Activated CD4-positive, alpha-beta memory T cell treated with anti-CD3 and anti-CD28 coated beads for 36 hours (primary cell): ENCODE data around the gene CRB1. TPM values are rescaled to one million over a fixed set of nuclear protein-coding genes. Genes with fewer than 3 reads are reported as not detected.

Experiments used
- CTCF ChIA-PET: fragments of 350-600 bp; sonication (Branson Sonifier 250); formaldehyde crosslinking; loops from one replicate; lab custom pipeline; 2021; ENCODE audit warnings: antibody characterized with exemption, inconsistent platforms; lab: Charles Lee
- POLR2A ChIA-PET: fragments of 350-600 bp; sonication (Branson Sonifier 250); formaldehyde crosslinking; loops from one replicate; lab custom pipeline; 2021; ENCODE audit warnings: antibody characterized with exemption; lab: Charles Lee
- DNase-seq: peaks from one replicate; pipeline ENCODE4 v3.0.0-alpha.2; 2020
- H3K27ac Mint-ChIP-seq: one replicate; pipeline ENCODE4 v1.8.0; 2021; ENCODE audit warnings: mixed read lengths
- H3K27me3 Mint-ChIP-seq: one replicate; pipeline ENCODE4 v1.8.0; 2021; ENCODE audit warnings: mixed read lengths
- H3K36me3 Mint-ChIP-seq: one replicate; pipeline ENCODE4 v1.8.0; 2021; ENCODE audit warnings: mixed read lengths
- H3K4me1 Mint-ChIP-seq: one replicate; pipeline ENCODE4 v1.8.0; 2021; ENCODE audit warnings: low read depth, mixed read lengths
- H3K4me3 Mint-ChIP-seq: one replicate; pipeline ENCODE4 v1.8.0; 2021; ENCODE audit warnings: mild to moderate bottlenecking, mixed read lengths
- H3K9me3 Mint-ChIP-seq: one replicate; pipeline ENCODE4 v1.8.0; 2021; ENCODE audit warnings: mixed read lengths
- intact Hi-C: fragments of 100-400 bp; cut with micrococcal nuclease; formaldehyde crosslinking; loops from one replicate; pipeline ENCODE4 v1.15.1; 2023
- total RNA-seq, 2 experiments: library from RNA; stranded (reverse); gene quantifications; one replicate each; pipeline ENCODE4 v1.2.3, GENCODE V29; 2021

CRB1 gene
- total RNA-seq, 2 experiments from 2014 or later = not detected

- ChIA-PET CTCF (interaction anchor here (0.6 to 4.9 kb wide), 14 partner anchors 9 to 633 kb away, joined by 3 to 85 read pairs (median 4); no protein-coding TSS in a partner anchor), POLR2A (no interaction called here)
- intact Hi-C loops = loop anchor here (1.0 to 2.0 kb wide), 2 partner anchors 28 to 177 kb away; no protein-coding TSS in a partner anchor
- Mint-ChIP-seq H3K9me3 (no peaks in the 10 kb centered on the region), H3K4me3 (no peak overlapping the region), H3K36me3 (no peaks in the 10 kb centered on the region), H3K4me1 (no peaks in the 10 kb centered on the region), H3K27me3 (no peaks in the 10 kb centered on the region), H3K27ac (no peak overlapping the region)
- DNase-seq = peak; percentile 25
Measured at GRCh38 chr1:197356723-197357533, 88.9 kb downstream of the CRB1 start.

- DNase-seq = no peak
- intact Hi-C loops = no loop called here
- no peaks in the 10 kb centered on the region for H3K27me3 Mint-ChIP-seq
- H3K36me3 Mint-ChIP-seq = no peaks in the 10 kb centered on the region
- CTCF ChIA-PET = interaction anchor here (1.8 to 4.9 kb wide), 2 partner anchors 32 to 179 kb away, joined by 4 to 85 read pairs; no protein-coding TSS in a partner anchor
- no peaks in the 10 kb centered on the region for H3K4me1 Mint-ChIP-seq
- no peaks in the 10 kb centered on the region for H3K9me3 Mint-ChIP-seq
- POLR2A ChIA-PET = interaction anchor here (0.6 kb wide), 1 partner anchor 266 kb away, joined by 4 read pairs; no protein-coding TSS in a partner anchor
- no peak overlapping the region for H3K4me3 Mint-ChIP-seq
- no peak overlapping the region for H3K27ac Mint-ChIP-seq
Measured at GRCh38 chr1:197358959-197359358, 90.9 kb downstream of the CRB1 start.

GRCh38 chr1:197360068-197360467 is 92.0 kb downstream of the CRB1 start:
- Mint-ChIP-seq H3K4me1 (no peaks in the 10 kb centered on the region), H3K4me3 (no peak overlapping the region), H3K27ac (no peak overlapping the region), H3K36me3 (no peaks in the 10 kb centered on the region), H3K9me3 (no peaks in the 10 kb centered on the region), H3K27me3 (no peaks in the 10 kb centered on the region)
- POLR2A ChIA-PET = no interaction called here
- CTCF ChIA-PET = no interaction called here
- DNase-seq = no peak
- intact Hi-C loops = no loop called here

GRCh38 chr1:197362871-197363270 is 94.8 kb downstream of the CRB1 start:
- CTCF ChIA-PET = no interaction called here

GRCh38 chr1:197363855-197364254 is 95.8 kb downstream of the CRB1 start:
- Mint-ChIP-seq H3K36me3 (no peaks in the 10 kb centered on the region), H3K9me3 (no peaks in the 10 kb centered on the region), H3K27ac (no peak overlapping the region), H3K4me1 (no peaks in the 10 kb centered on the region), H3K27me3 (no peaks in the 10 kb centered on the region), H3K4me3 (no peak overlapping the region)
- intact Hi-C loops = no loop called here
- ChIA-PET CTCF (no interaction called here), POLR2A (no interaction called here)
- no peak for DNase-seq

More at GRCh38 chr1:197362871-197363270, 94.8 kb downstream of the CRB1 start:
- Mint-ChIP-seq H3K4me3 (no peak overlapping the region), H3K9me3 (no peaks in the 10 kb centered on the region), H3K27me3 (no peaks in the 10 kb centered on the region), H3K36me3 (no peaks in the 10 kb centered on the region), H3K4me1 (no peaks in the 10 kb centered on the region), H3K27ac (no peak overlapping the region)
- intact Hi-C loops = no loop called here
- POLR2A ChIA-PET = no interaction called here
- no peak for DNase-seq

GRCh38 chr1:197366996-197367395 is 98.9 kb downstream of the CRB1 start:
- Mint-ChIP-seq H3K27me3 (no peaks in the 10 kb centered on the region), H3K4me3 (no peak overlapping the region), H3K36me3 (no peaks in the 10 kb centered on the region), H3K27ac (no peak overlapping the region), H3K9me3 (no peaks in the 10 kb centered on the region), H3K4me1 (no peaks in the 10 kb centered on the region)
- DNase-seq = no peak
- intact Hi-C loops = no loop called here
- ChIA-PET CTCF (interaction anchor here (0.6 kb wide), 1 partner anchor 10 kb away, joined by 4 read pairs; no protein-coding TSS in a partner anchor), POLR2A (no interaction called here)

GRCh38 chr1:197367627-197368026 is 99.6 kb downstream of the CRB1 start:
- Mint-ChIP-seq H3K4me1 (no peaks in the 10 kb centered on the region), H3K36me3 (no peaks in the 10 kb centered on the region), H3K27me3 (no peaks in the 10 kb centered on the region), H3K27ac (no peak overlapping the region), H3K9me3 (no peaks in the 10 kb centered on the region), H3K4me3 (no peak overlapping the region)
- intact Hi-C loops = no loop called here
- no peak for DNase-seq
- CTCF ChIA-PET = interaction anchor here (0.6 kb wide), 1 partner anchor 10 kb away, joined by 4 read pairs; no protein-coding TSS in a partner anchor
- POLR2A ChIA-PET = no interaction called here

GRCh38 chr1:197374428-197374827 is 106.4 kb downstream of the CRB1 start:
- no peaks in the 10 kb centered on the region for H3K9me3 Mint-ChIP-seq
- intact Hi-C loops = no loop called here
- H3K36me3 Mint-ChIP-seq = peaks cover 1% of the 10 kb centered on the region
- no peak overlapping the region for H3K27ac Mint-ChIP-seq
- peaks cover 3% of the 10 kb centered on the region for H3K4me1 Mint-ChIP-seq
- ChIA-PET POLR2A (no interaction called here), CTCF (no interaction called here)
- no peak overlapping the region for H3K4me3 Mint-ChIP-seq
- no peak for DNase-seq
- H3K27me3 Mint-ChIP-seq = no peaks in the 10 kb centered on the region

GRCh38 chr1:197384471-197384870 is 116.4 kb downstream of the CRB1 start:
- H3K27ac Mint-ChIP-seq = no peak overlapping the region
- DNase-seq = no peak

GRCh38 chr1:197388801-197389200 is 120.7 kb downstream of the CRB1 start:
- intact Hi-C loops = no loop called here
- Mint-ChIP-seq H3K36me3 (no peaks in the 10 kb centered on the region), H3K4me1 (peaks cover 32% of the 10 kb centered on the region), H3K27me3 (no peaks in the 10 kb centered on the region), H3K4me3 (no peak overlapping the region), H3K27ac (no peak overlapping the region), H3K9me3 (no peaks in the 10 kb centered on the region)
- ChIA-PET POLR2A (no interaction called here), CTCF (no interaction called here)
- no peak for DNase-seq

More at GRCh38 chr1:197384471-197384870, 116.4 kb downstream of the CRB1 start:
- Mint-ChIP-seq H3K27me3 (peaks cover 3% of the 10 kb centered on the region), H3K36me3 (no peaks in the 10 kb centered on the region), H3K4me3 (no peak overlapping the region), H3K4me1 (peaks cover 3% of the 10 kb centered on the region), H3K9me3 (no peaks in the 10 kb centered on the region)
- CTCF ChIA-PET = interaction anchor here (3.2 kb wide), 1 partner anchor 15 kb away, joined by 19 read pairs; no protein-coding TSS in a partner anchor
- POLR2A ChIA-PET = no interaction called here
- intact Hi-C loops = no loop called here

- H3K36me3 Mint-ChIP-seq = no peaks in the 10 kb centered on the region
- no peaks in the 10 kb centered on the region for H3K27me3 Mint-ChIP-seq
- DNase-seq = no peak
- no peaks in the 10 kb centered on the region for H3K9me3 Mint-ChIP-seq
- no peak overlapping the region for H3K4me3 Mint-ChIP-seq
- ChIA-PET POLR2A (interaction anchor here (0.6 kb wide), 1 partner anchor 33 kb away, joined by 3 read pairs; no protein-coding TSS in a partner anchor), CTCF (interaction anchor here (1.7 kb wide), 1 partner anchor 9 kb away, joined by 10 read pairs; no protein-coding TSS in a partner anchor)
- H3K27ac Mint-ChIP-seq = peak overlapping the region; percentile 15
- intact Hi-C loops = no loop called here
- H3K4me1 Mint-ChIP-seq = peaks cover 32% of the 10 kb centered on the region
Measured at GRCh38 chr1:197390856-197391255, 122.8 kb downstream of the CRB1 start.
